Left lung (tissue), 10 donors: Measurements from ENCODE around the gene GNG14. TPM values are rescaled to one million over a fixed set of nuclear protein-coding genes. Genes with fewer than 3 reads are reported as not detected.
"Not testable (repeated sequence)": the region's sequence is repeated elsewhere in the genome, so short reads cannot be mapped to it uniquely, and the experiment has no call there.

Experiments used
- ATAC-seq: fragments of 200-7000 bp; cut with Tn5 transposase; one replicate; pipeline ENCODE4 v1.9.1; 2020; ENCODE audit warnings: moderate library complexity
- DNase-seq, 4 donors: peaks; one replicate each; pipeline ENCODE4 v3.0.0-alpha.2; 2013 to 2020
- H3K27ac ChIP-seq, 2 donors: fragments of 200-600 bp; sonication (generic) in 1 of 2; one replicate each; pipeline versions ENCODE4 v1.5.0 to v1.8.0; 2020 to 2021
- H3K27me3 ChIP-seq, 2 donors: fragments of 200-600 bp; sonication (generic) in 1 of 2; one replicate each; pipeline versions ENCODE4 v1.5.0 to v1.8.0; 2020 to 2021
- H3K36me3 ChIP-seq, 2 donors: fragments of 200-600 bp; sonication (generic) in 1 of 2; one replicate each; pipeline versions ENCODE4 v1.5.0 to v1.8.0; 2020 to 2021
- H3K4me1 ChIP-seq, 2 donors: fragments of 200-600 bp; one replicate each; pipeline ENCODE4 v1.8.0; 2021
- H3K4me3 ChIP-seq, 2 donors: fragments of 200-600 bp; sonication (generic) in 1 of 2; one replicate each; pipeline versions ENCODE4 v1.5.0 to v1.8.0; 2020 to 2021; ENCODE audit warnings: mild to moderate bottlenecking in 1 of 2
- H3K9me3 ChIP-seq, 2 donors: fragments of 200-600 bp; sonication (generic) in 1 of 2; one replicate each; pipeline versions ENCODE4 v1.5.0 to v1.8.0; 2020 to 2021
- intact Hi-C, 2 donors: fragments of 100-400 bp; cut with DNase I; formaldehyde crosslinking; loops; one replicate each; pipeline versions ENCODE4 v1.11.2 to v1.14.2; 2022
- polyA plus RNA-seq, 6 donors: library from polyadenylated mRNA; unstranded; fragments of 120-200 nt; gene quantifications; one replicate each; pipeline ENCODE4 v1.2.1, GENCODE V29; 2013; ENCODE audit not compliant: insufficient read length in 6 of 6
- total RNA-seq, 2 donors: library from RNA; stranded (reverse); fragmentation: NEBNext Ultra II Directional; extraction: Animal tissue kit (Norgen Biotek cat#: 25700); gene quantifications; one replicate each; pipeline ENCODE4 v1.2.1, GENCODE V29; 2021
- TF ChIP-seq, protein P1 (sequence below), 2 donors: fragments of 200-600 bp; sonication (generic) in 1 of 2; IDR thresholded peaks; one replicate each; pipeline versions ENCODE4 v1.5.0 to v1.8.0; 2021; ENCODE audit warnings: antibody characterized with exemption in 2 of 2
- donor health status: DM: no; HTN: yes; CAD: no.
- donor health status: DM: no; HTN: no; CAD: no.

The GNG14 gene
- total and polyA plus RNA-seq, 8 donors, result 0.55 to 0.73 TPM; not detected in 6

DNA sequence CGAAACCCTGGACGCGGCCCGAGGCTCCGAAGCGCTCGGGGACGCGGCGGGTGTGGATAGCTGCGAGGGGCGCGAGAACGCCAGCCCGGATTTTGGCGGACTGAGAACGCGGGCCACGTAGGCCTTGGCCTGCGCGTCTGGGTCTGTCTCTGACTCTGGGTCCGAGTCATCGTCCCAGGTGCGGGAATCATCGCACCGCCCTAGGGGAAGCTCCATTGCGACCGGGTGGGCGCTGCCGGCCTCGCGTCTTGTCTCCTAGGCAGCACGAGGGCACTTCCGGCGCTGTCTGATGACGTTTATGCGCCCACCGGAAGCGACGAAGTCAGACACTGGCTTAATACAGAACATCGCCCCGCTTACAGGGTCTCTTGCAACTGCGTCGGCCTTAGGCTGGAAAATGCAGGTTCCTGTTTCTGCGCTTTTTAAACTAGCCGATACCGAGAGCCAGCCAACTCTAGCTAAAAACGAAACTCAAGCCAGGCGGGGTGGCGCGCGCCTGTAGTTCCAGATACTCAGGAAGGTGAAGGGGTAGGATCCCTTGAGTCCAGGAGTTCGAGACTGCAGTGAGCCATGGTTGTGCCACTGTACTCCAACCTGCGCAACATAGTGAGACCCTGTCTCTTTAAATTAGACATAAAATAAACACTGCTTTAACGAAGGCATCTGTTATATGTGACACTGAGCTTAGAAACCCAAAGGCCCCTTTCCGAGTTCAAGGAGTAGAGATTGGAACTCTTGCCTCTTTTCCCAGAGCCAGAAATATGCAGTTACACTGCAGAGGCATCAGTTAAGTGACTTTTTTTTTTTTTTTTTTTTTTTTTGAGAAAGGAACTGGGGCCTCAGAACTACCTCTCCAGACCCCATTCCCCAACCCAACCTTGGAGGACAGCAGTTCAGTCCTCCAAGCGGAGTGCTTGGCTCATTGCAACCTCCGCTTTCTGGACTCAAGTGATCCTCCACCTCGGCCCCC, 8.9 kb downstream of the GNG14 start, which contains the start of gene FBXW9:
Gene FBXW9 (minus strand): TSS at position 266 of the 970 bp plus-strand sequence. CDS start 50 bp downstream, at position 216.
- Histone ChIP-seq H3K27ac (peak within 1 kb of the TSS; percentile 79 to 94), H3K27me3 (no peaks in the 10 kb centered on the region), H3K36me3 (peaks cover 0 to 31% of the 10 kb centered on the region in 2 donors), H3K4me3 (peak within 1 kb of the TSS; percentile 71 to 87), H3K4me1 (peaks cover 9 to 27% of the 10 kb centered on the region in 2 donors), H3K9me3 (no peaks in the 10 kb centered on the region)
- peak; percentile 94 to 97 (median 96) for DNase-seq
- peak; percentile 93 for ATAC-seq
- TF ChIP-seq, protein P1, sequence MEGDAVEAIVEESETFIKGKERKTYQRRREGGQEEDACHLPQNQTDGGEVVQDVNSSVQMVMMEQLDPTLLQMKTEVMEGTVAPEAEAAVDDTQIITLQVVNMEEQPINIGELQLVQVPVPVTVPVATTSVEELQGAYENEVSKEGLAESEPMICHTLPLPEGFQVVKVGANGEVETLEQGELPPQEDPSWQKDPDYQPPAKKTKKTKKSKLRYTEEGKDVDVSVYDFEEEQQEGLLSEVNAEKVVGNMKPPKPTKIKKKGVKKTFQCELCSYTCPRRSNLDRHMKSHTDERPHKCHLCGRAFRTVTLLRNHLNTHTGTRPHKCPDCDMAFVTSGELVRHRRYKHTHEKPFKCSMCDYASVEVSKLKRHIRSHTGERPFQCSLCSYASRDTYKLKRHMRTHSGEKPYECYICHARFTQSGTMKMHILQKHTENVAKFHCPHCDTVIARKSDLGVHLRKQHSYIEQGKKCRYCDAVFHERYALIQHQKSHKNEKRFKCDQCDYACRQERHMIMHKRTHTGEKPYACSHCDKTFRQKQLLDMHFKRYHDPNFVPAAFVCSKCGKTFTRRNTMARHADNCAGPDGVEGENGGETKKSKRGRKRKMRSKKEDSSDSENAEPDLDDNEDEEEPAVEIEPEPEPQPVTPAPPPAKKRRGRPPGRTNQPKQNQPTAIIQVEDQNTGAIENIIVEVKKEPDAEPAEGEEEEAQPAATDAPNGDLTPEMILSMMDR (IDR thresholded peaks at IDR 0.05), result no peak
- intact Hi-C loops, result no loop called here

DNA sequence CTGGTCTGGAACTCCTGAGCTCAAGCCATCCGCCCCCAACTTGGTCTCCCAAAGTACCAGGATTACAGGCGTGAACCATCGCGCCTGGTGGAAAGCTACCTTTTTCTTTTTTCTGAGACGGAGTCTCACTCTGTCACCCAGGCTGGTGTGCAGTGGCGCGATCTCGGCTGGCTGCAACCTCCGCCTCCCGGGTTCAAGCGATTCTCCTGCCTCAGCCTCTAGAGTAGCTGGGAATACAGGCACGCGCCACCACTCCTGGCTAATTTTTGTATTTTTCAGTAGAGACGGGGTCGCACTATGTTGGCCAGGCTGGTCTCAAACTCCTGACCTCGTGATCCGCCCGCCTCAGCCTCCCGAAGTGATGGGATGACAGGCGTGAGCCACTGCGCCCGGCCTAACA, 9.6 kb downstream of the GNG14 start:
- intact Hi-C loops, DNase-seq, H3K27me3 ChIP-seq, H3K9me3 ChIP-seq, ATAC-seq: not testable (repeated sequence)
- Histone ChIP-seq H3K27ac (peak overlapping the region in 1 of 2 donors; percentile 94), H3K4me1 (peaks cover 9 to 27% of the 10 kb centered on the region in 2 donors), H3K36me3 (peaks cover 0 to 38% of the 10 kb centered on the region in 2 donors), H3K4me3 (peak overlapping the region in 1 of 2 donors; percentile 87)

DNA sequence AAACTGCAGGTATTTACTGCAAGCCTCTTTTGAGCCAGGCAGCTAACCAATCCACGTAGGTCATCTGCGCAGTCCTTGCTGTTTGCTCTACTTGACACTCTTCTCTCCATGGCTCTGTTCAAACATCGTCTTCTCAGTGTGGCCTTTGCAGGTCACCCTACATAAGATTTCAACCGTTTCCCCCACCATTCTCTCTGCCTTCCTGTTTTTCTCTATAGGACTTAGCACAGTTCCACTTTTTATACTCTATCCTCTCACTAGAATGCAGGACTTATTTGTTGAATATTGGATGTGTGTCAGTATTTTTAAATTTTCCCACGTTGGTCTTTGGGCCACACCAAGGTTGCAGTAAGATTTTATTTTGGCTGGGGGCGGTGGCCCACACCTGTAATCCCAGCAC, 10.3 kb downstream of the GNG14 start:
- peaks cover 0 to 45% of the 10 kb centered on the region in 2 donors for H3K36me3 ChIP-seq
- H3K27me3 ChIP-seq, result no peaks in the 10 kb centered on the region
- no peak overlapping the region for H3K4me3 ChIP-seq
- peaks cover 9 to 27% of the 10 kb centered on the region in 2 donors for H3K4me1 ChIP-seq
- DNase-seq (no peak), ATAC-seq (no peak)
- intact Hi-C loops, result no loop called here
- no peaks in the 10 kb centered on the region for H3K9me3 ChIP-seq
- no peak overlapping the region for H3K27ac ChIP-seq
- TF ChIP-seq, protein P1 (IDR thresholded peaks at IDR 0.05), result no peak

DNA sequence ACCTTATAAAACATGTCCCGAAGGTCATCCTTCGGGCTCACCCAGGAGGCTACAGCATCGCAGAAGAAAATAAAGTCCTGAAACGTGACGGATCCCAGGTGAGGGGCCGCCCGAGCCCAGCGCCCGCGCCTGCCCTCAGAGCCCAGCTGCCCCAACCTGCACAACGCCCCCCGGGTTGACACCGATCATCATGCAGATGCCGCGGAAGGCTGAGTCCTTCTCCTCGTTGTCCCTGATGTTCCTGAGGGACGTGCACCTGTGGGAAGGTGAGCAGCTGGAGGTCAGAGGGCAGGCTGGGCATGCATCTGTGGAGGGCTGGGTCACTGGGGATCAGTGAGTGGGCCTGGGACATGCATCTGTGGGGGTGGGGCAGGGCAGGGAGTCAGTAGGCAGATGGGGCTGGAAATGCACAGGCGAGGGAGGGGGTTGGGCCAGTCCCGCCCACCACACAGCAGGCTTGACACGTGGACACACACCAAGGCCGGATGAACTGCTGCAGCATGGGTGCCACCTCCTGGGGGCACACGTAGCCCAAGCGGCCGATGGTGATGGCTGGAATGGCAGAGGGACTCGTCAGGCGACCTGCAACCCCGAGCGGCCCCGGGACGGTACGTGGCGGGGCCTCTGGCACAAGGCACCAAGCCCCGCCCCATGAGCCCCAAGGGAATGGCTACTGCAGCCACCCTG, 13.9 kb downstream of the GNG14 start:
- TF ChIP-seq, protein P1 (IDR thresholded peaks at IDR 0.05), result no peak
- peak in 1 of 4 donors; percentile 76 for DNase-seq
- H3K4me3 ChIP-seq, result no peak overlapping the region
- H3K36me3 ChIP-seq, result peaks cover 0 to 82% of the 10 kb centered on the region in 2 donors
- no peaks in the 10 kb centered on the region for H3K9me3 ChIP-seq
- H3K27me3 ChIP-seq, result no peaks in the 10 kb centered on the region
- H3K27ac ChIP-seq, result no peak overlapping the region
- no peak for ATAC-seq
- intact Hi-C loops, result no loop called here
- peaks cover 0 to 7% of the 10 kb centered on the region in 2 donors for H3K4me1 ChIP-seq

DNA sequence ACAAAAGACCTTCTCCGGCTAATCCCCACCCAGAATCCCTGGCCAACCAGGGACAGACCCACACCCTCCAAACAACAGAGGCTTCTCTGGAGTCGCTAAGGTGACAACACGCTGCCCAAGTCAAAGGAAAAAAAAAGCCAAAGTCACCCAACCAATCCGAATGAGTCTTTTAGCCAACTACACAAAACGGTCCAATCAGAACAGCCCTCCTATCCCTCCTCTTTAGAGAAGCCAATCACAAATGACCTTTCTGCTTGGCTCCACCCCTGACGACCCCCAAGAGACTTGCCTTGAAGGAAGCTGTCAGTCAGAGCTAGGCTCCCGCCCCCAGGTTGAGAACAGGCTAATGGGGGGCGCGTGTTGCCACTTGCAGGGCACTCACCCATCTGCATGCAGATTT, 15.2 kb downstream of the GNG14 start:
- no peak for ATAC-seq
- H3K36me3 ChIP-seq, result peaks cover 0 to 95% of the 10 kb centered on the region in 2 donors

More for the DNA sequence above, 15.2 kb downstream of the GNG14 start:
- no peaks in the 10 kb centered on the region for H3K9me3 ChIP-seq
- no peaks in the 10 kb centered on the region for H3K27me3 ChIP-seq
- H3K4me1 ChIP-seq, result no peaks in the 10 kb centered on the region
- intact Hi-C loops, result no loop called here
- no peak overlapping the region for H3K4me3 ChIP-seq
- no peak for DNase-seq
- no peak overlapping the region for H3K27ac ChIP-seq
- TF ChIP-seq, protein P1 (IDR thresholded peaks at IDR 0.05), result no peak
